HTR-8/SVneo (cell line): ENCODE measurements around the gene SCYGR2.

Experiments used
- DNase-seq: peaks from one replicate; pipeline ENCODE4 v3.0.0; 2011; ENCODE audit warnings: low spot score, mixed read lengths; ENCODE audit not compliant: insufficient read length
- FAIRE-seq: peaks from 2 replicates; lab custom pipeline; 2011; peaks lifted over from hg19 to GRCh38; lab: Jason Lieb, UNC

SCYGR2 gene

DNA sequence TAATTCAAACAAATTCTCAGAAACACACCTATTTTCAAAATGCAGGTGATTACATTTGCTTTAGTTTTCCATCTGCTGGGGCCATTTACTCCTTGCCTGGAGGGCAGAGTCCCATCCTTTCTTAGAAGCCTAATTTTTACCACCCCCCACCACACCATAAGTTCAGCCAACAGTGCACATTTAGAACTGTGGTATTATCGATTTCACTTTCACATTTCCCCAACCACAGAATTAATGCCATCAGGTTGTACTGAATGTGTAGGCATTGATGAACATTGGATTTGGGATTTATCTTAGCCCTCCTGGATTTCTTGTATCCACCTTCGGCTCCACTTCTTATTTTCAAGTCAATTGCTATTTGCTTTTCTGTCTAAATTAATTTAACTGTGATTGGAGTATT, 11.4 kb downstream of the SCYGR2 start:
- FAIRE-seq (no peak), DNase-seq (no peak)

GRCh38 chr2:227612546-227613271, 14.0 kb downstream of the SCYGR2 start:
- FAIRE-seq (no peak), DNase-seq (no peak)

- no peak for FAIRE-seq
- DNase-seq: no peak
Measured at GRCh38 chr2:227613272-227613660, 14.6 kb downstream of the SCYGR2 start.

- FAIRE-seq: no peak
Measured at GRCh38 chr2:227614246-227614645, 15.6 kb downstream of the SCYGR2 start.

GRCh38 chr2:227614740-227615139, 16.0 kb downstream of the SCYGR2 start, which contains the start of gene SCYGR3:
TSS of gene SCYGR3 (minus strand) at chr2:227614840. CDS start at chr2:227614840, 0 bp downstream.
- DNase-seq (no peak), FAIRE-seq (no peak)

More at GRCh38 chr2:227614246-227614645, 15.6 kb downstream of the SCYGR2 start:
- DNase-seq: no peak

GRCh38 chr2:227615181-227615580, 16.5 kb downstream of the SCYGR2 start:
- FAIRE-seq (no peak), DNase-seq (no peak)

DNA sequence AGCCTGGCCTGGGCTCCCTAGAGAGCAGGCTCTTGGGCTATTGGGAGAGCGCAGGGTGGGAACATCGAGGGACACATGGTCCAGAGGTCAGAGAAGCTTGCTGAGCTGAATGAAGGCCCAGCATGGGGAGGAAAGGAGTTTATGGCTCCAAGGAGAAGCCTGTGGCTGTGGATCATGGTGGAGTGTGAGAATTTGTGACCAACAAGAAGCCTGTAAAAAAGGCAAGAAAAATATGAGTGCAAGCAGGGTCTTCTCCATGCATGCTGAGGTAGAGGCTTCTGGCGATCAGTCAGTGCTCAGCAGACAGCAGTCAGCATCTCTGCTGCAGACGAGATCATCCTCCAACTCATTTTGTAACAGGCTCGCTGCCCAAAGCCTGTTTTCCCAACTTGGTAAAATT, 17.2 kb downstream of the SCYGR2 start:
- FAIRE-seq (no peak), DNase-seq (no peak)

DNA sequence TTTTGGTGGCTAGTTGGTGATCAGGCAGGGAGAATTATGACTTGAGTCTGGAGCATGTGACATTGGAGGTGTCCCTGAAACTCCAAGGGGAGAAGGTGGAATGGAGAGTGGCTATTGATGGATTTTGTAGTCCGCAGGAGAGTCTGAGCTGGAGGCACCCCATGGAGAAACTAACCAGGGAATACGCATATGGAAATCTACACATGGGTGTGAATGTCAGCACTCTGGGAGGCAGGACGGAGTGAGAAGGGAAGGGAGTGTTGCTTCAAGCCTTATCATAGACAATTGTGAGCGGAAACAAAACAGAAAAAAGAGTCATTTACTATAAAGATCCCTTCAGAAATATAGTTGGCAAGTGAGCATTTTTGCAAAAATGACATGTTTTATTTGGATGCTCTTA, 17.9 kb downstream of the SCYGR2 start:
- DNase-seq: no peak
- no peak for FAIRE-seq

DNA sequence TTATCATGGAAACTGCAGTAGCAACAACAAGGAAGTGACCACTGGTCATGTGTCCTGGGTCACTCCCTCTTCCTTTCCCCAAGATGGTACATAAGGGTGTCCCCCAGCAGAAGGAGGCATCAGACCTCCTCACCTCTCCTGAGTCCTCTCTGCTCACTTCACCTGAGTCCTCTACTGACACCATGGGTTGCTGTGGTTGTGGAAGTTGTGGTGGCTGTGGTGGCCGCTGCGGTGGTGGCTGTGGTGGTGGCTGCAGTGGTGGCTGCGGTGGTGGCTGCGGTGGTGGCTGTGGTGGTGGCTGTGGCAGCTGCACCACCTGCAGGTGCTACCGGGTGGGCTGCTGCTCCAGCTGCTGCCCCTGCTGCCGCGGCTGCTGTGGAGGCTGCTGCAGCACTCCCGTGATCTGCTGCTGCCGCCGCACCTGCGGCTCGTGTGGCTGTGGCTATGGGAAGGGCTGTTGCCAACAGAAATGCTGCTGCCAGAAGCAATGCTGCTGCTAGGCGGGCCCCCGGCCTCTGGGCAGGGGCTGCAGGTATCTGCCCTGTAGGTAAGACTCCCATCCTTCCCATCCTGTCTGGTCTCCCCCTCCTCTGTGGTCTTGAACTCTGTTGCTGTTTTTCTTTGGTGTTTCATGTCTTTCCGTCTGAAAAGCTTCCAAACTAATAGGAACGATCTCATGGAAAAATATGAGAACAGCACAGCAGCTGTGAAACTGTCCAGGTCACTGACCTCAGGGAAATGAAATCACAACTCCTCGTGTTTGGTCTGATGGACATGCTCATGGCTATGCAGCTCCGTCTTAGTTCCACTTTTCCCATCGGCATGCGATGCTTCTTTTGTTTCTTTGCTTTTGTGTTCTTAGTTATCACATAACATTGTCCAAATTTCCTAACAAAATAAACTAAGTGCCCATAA, 18.9 kb downstream of the SCYGR2 start, which contains the start of gene SCYGR4:
TSS of gene SCYGR4 (plus strand) at position 183 of the 915 bp plus-strand sequence. CDS start at position 183, 0 bp downstream.
- DNase-seq: no peak
- no peak for FAIRE-seq

DNA sequence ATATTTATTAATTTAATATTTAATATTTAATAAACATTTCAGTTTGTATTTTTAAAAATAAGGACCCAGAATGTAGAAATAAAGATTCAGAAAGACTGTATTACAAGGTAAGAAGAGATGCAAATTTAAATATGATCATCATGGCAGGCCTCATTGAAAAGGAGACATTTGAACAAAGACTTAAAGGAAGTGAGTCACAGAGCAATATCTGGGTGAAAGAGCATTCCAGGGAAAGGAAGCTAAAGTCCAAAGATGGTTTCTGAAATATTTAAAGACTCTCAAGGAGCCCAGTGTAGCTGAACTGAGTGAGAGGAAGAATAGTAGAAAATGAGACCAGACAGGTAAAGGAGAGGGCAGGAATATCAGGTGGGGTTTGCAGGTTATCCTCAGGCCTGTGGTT, 24.5 kb downstream of the SCYGR2 start:
- peak; percentile 20 for DNase-seq

DNA sequence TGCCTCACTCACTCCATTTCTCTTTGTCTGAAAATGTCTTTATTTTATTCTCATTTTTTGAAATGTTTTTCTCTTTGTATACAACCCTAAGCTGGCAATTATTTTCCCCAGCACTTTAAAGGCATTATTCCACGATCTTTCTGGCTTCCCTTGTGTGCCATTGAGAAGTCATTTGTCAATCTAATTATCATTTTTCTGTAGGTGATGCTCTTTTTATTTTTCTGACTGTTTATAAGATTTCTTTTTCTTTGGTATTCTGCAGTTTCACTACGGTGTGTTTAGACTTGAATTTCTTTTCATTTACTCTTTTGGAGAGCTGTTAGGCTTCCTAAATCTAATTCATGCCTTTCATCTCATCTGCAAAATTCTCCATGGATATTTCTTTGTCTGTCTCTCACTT, 26.7 kb downstream of the SCYGR2 start:
- DNase-seq (no peak), FAIRE-seq (no peak)

More for the DNA sequence above, 24.5 kb downstream of the SCYGR2 start:
- FAIRE-seq: no peak

DNA sequence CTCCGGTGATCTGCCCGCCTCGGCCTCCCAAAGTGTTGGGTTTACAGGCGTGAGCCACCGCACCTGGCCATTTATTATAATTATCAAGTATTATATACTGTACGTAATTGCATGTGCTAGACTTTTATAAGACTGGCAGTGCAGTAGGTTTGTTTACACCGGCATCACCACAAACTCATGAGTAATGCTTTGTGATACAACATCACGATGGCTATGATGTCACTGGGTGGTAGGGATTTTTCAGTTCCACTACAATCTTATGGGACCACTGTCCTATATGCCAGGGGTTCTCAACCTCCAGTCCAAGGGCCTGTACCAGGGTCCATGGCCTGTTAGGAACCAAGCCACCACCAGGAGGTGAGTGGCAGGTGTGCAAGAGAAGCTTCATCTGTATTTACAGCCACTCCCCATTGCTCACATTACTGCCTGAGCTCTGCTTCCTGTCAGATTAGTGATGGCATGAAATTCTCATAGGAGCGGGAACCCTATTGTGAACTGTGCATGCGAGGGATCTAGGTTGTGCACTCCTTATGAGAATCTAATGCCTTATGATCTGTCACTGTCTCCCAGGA, 28.0 kb downstream of the SCYGR2 start:
- no peak for DNase-seq

GRCh38 chr2:227627769-227628168, 29.1 kb downstream of the SCYGR2 start:
- FAIRE-seq: no peak
- no peak for DNase-seq

More for the DNA sequence above, 28.0 kb downstream of the SCYGR2 start:
- no peak for FAIRE-seq

DNA sequence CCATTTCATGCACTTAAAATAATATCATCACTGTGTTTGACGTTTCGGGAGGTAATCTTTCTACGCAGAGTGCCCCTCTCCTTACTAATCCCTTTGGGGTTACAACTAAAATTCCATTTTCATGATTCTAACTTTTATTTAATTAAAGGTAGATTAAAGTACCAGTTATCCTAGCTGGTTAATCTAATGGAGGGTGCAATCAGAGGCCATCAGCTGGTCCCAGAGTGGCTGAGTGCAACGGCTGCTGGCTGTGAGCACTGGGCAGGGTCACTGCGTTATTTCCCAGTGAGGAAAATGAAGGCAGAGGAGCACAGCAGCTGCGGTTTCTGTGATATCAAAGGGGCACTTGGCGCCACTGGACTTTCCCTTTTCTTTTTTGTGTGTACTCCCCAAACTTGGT, 30.7 kb downstream of the SCYGR2 start:
- no peak for FAIRE-seq
- DNase-seq: no peak

GRCh38 chr2:227630322-227630721, 31.6 kb downstream of the SCYGR2 start:
- DNase-seq (no peak), FAIRE-seq (no peak)

DNA sequence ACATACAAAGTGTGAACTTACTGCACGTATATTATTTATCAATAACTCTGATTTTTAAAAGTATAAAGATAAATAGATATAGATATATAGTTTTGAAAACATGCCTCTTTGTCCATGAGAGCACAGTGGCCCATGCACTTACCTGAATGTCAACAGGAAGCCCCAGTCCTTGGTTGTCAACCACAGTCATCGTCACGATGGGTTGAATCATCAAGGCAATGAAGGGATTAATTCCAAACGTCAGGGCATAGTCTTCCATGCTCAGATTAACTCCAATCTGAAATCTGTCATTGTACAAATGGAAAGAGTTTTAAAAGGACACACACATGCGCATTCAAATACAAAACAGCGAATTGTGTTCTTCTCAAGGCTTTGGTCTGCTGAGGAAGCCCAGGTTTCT, 34.1 kb downstream of the SCYGR2 start:
- DNase-seq (no peak), FAIRE-seq (no peak)

DNA sequence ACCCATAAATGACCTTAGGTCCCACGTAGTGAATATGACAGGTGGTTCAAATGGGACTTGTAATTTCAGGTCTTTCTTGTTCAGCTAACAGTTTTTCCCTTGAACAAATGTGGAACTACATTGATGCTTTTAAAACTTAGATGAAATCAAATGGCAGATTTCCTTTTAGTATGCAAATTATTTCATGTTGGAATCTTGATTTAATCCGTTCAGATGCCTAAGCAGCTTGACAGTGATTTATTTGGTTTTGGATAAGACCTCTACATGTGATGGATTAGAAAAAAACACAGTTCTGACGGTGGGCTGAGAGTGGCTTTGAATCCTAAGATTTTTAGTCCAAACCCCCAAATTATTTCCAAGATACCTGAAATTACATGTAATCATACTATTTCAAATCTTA, 35.5 kb downstream of the SCYGR2 start:
- DNase-seq (no peak), FAIRE-seq (no peak)

DNA sequence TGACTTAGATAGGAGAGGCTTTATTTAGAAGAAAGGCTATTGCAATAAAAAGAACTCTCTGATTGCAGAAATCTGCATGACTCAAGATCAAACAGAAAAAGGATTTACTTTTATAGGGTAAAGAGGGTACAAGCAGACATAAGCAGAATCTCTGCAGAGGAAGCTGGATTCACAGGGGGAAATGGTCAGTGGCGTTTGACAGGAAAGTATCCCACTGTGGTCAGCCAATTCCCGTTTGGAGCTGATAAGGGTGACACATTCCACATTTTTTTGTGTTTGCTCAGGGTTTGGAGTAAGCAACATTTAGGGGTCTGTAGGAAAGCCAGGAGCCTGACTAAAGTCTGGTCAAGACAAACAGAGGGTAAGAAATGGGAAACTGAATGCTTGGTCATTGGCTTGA, 44.0 kb downstream of the SCYGR2 start:
- DNase-seq (no peak), FAIRE-seq (no peak)

DNA sequence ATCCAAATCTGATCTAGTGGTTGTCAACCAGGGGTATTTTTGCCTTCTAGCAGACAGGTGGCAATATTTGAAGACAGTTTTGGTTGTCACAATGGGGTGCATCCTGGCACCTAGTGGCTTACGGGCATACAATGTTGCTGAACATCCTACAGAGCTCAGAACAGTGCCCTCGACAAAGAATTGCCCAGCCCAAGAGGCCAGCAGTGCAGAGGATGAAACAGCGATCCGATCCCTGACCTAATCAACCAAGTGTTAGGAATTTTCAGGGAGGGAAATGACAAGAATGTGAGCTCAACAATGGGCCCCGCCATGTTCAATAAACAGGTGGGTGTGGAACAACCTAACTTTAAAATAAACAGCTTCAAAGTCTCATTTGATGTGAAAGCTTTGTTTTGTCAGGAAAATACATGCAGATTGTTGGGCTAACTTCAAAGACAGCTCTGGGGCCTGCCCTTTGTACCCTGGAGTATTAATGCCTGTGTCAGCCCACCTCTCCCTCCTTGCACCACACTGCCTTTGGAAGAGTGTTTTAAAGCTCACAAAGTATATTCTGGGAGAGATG, 45.4 kb downstream of the SCYGR2 start:
- no peak for FAIRE-seq
- no peak for DNase-seq
